ENCODE measurements around the gene SMPD3. TPM values are rescaled to one million over a fixed set of nuclear protein-coding genes. Genes with fewer than 3 reads are reported as not detected.

SMPD3 gene
- total and polyA plus RNA-seq, 2 of the 8 experiments (the other 6 are each of a cell fraction or from before 2014, with no cell fraction given) = 0.39 to 1.3 TPM

- TF ChIP-seq GABPA (IDR thresholded peaks at IDR 0.05; ENCODE audit: borderline replicate concordance, insufficient read depth, low read length) = no peak
Measured at GRCh38 chr16:68359398-68360191, 88.7 kb downstream of the SMPD3 start (continued).
